Suppressor macrophage (primary cell): Measurements from ENCODE around the gene LSM12.

Experiments used
- DNase-seq, 4 experiments: peaks; one replicate each; pipeline ENCODE4 v3.0.0-alpha.2; 2020 to 2022

Gene LSM12

GRCh38 chr17:44095647-44096496, 29.4 kb upstream of the LSM12 start:
- peak; percentile 69 to 86 (median 84) for DNase-seq

- no peak for DNase-seq
Measured at GRCh38 chr17:44095388-44095646, 28.8 kb upstream of the LSM12 start.

- peak in 2 of 4 experiments; percentile 36 to 59 for DNase-seq
Measured at GRCh38 chr17:44094701-44095387, 28.4 kb upstream of the LSM12 start.

GRCh38 chr17:44093231-44093900, 26.9 kb upstream of the LSM12 start:
- no peak for DNase-seq

GRCh38 chr17:44092051-44092450, 25.6 kb upstream of the LSM12 start:
- no peak for DNase-seq

- DNase-seq, result no peak
Measured at GRCh38 chr17:44091200-44091997, 24.9 kb upstream of the LSM12 start.

GRCh38 chr17:44088254-44088653, 21.8 kb upstream of the LSM12 start:
- no peak for DNase-seq

GRCh38 chr17:44087319-44087718, 20.8 kb upstream of the LSM12 start:
- DNase-seq, result no peak

- DNase-seq, result peak; percentile 54 to 77 (median 70)
Measured at GRCh38 chr17:44086364-44087311, 20.2 kb upstream of the LSM12 start.

- DNase-seq, result no peak
Measured at GRCh38 chr17:44085908-44086307, 19.4 kb upstream of the LSM12 start.

GRCh38 chr17:44084921-44085320, 18.4 kb upstream of the LSM12 start:
- DNase-seq, result no peak

GRCh38 chr17:44084131-44084538, 17.7 kb upstream of the LSM12 start:
- peak; percentile 24 to 64 (median 44) for DNase-seq

GRCh38 chr17:44083250-44083849, 16.9 kb upstream of the LSM12 start:
- DNase-seq, result no peak

GRCh38 chr17:44082256-44082927, 15.9 kb upstream of the LSM12 start:
- no peak for DNase-seq

GRCh38 chr17:44081681-44082080, 15.2 kb upstream of the LSM12 start:
- no peak for DNase-seq

- peak; percentile 15 to 58 (median 52) for DNase-seq
Measured at GRCh38 chr17:44079877-44080821, 13.7 kb upstream of the LSM12 start.

- no peak for DNase-seq
Measured at GRCh38 chr17:44078412-44078811, 11.9 kb upstream of the LSM12 start.

- DNase-seq, result peak; percentile 57 to 78 (median 72)
Measured at GRCh38 chr17:44077595-44077909, 11.1 kb upstream of the LSM12 start.
